Endodermal cell (in vitro differentiated cells): ENCODE data around the gene MPI. TPM values are rescaled to one million over a fixed set of nuclear protein-coding genes. Genes with fewer than 3 reads are reported as not detected.

ENCODE experiments used
- DNase-seq: peaks from one replicate; pipeline ENCODE4 v3.0.0-alpha.2; 2017
- H3K27ac ChIP-seq: 2 replicates; pipeline ENCODE4 v1.5.1; 2013; ENCODE audit warnings: mild to moderate bottlenecking, low read depth, low read length, moderate library complexity
- H3K27me3 ChIP-seq: 2 replicates; pipeline ENCODE4 v1.6.1; 2013; ENCODE audit warnings: mild to moderate bottlenecking, low read length, moderate library complexity; ENCODE audit not compliant: insufficient read depth, control insufficient read depth, poor library complexity, severe bottlenecking
- H3K36me3 ChIP-seq: 2 replicates; pipeline ENCODE4 v1.7.0; 2013; ENCODE audit warnings: mild to moderate bottlenecking, low read length, moderate library complexity; ENCODE audit not compliant: control insufficient read depth, insufficient read depth
- H3K4me1 ChIP-seq: one replicate; pipeline ENCODE4 v1.7.0; 2013; ENCODE audit warnings: low read length; ENCODE audit not compliant: control insufficient read depth, insufficient read depth
- H3K4me3 ChIP-seq: 2 replicates; pipeline ENCODE4 v1.5.1; 2013; ENCODE audit warnings: mild to moderate bottlenecking, low read length, moderate library complexity
- H3K9ac ChIP-seq: 2 replicates; pipeline ENCODE4 v1.6.1; 2013; ENCODE audit warnings: mild to moderate bottlenecking, low read length, moderate library complexity; ENCODE audit not compliant: poor library complexity, severe bottlenecking; ENCODE audit errors: extremely low read depth
- H3K9me3 ChIP-seq: 2 replicates; pipeline ENCODE4 v1.6.1; 2013; ENCODE audit warnings: mild to moderate bottlenecking, low read length, moderate library complexity; ENCODE audit not compliant: control insufficient read depth
- H3K27ac Mint-ChIP-seq: 2 replicates; pipeline ENCODE4 v1.8.0; 2020; ENCODE audit warnings: mixed read lengths
- H3K27me3 Mint-ChIP-seq: 2 replicates; pipeline ENCODE4 v1.8.0; 2021; ENCODE audit warnings: mild to moderate bottlenecking, mixed read lengths; ENCODE audit not compliant: insufficient read depth
- H3K36me3 Mint-ChIP-seq: 2 replicates; pipeline ENCODE4 v1.8.0; 2020; ENCODE audit warnings: low read depth, mixed read lengths
- H3K4me1 Mint-ChIP-seq: 2 replicates; pipeline ENCODE4 v1.8.0; 2020; ENCODE audit warnings: mixed read lengths
- H3K4me3 Mint-ChIP-seq: 2 replicates; pipeline ENCODE4 v1.8.0; 2020; ENCODE audit warnings: mild to moderate bottlenecking, moderate library complexity, mixed read lengths
- H3K9me3 Mint-ChIP-seq: 2 replicates; pipeline ENCODE4 v1.8.0; 2020; ENCODE audit warnings: mild to moderate bottlenecking, mixed read lengths
- CTCF ChIP-seq: fragments of 200-600 bp; sonication (generic); conservative IDR thresholded peaks from 2 replicates; pipeline ENCODE4 v1.5.0; 2021; ENCODE audit warnings: antibody characterized with exemption, mild to moderate bottlenecking
- WGBS, 2 experiments: methylation state at CpG; one replicate each; pipeline versions ENCODE4 v1.1.5 to v1.1.7; 2013; ENCODE audit warnings: missing lambda C conversion rate in 2 of 2, mixed read lengths in 1 of 2; ENCODE audit not compliant: insufficient coverage in 1 of 2, insufficient read length in 1 of 2; 5-methylcytosine and 5-hydroxymethylcytosine counted together
- total RNA-seq, 2 donors: library from RNA; stranded (reverse); fragmentation: NEBNext Ultra II Directional in 1 of 2; extraction: Animal tissue kit (Norgen Biotek cat#: 25700) in 1 of 2; gene quantifications; 2 replicates in 1 of 2; 3 replicates in 1 of 2; pipeline ENCODE4 v1.2.1, GENCODE V29; 2021

Gene MPI
- total RNA-seq, 2 donors from 2014 or later, result 50.3 to 59.2 TPM

- Mint-ChIP-seq H3K27ac (no peak overlapping the region), H3K27me3 (no peaks in the 10 kb centered on the region), H3K36me3 (peaks cover 20% of the 10 kb centered on the region), H3K4me1 (peaks cover 19% of the 10 kb centered on the region), H3K4me3 (peak overlapping the region; percentile 86), H3K9me3 (peaks cover 1% of the 10 kb centered on the region)
- Histone ChIP-seq H3K9me3 (no peaks in the 10 kb centered on the region), H3K36me3 (peaks cover 27% of the 10 kb centered on the region), H3K4me3 (no peak overlapping the region), H3K27ac (no peak overlapping the region), H3K9ac (no peak overlapping the region), H3K4me1 (peaks cover 7% of the 10 kb centered on the region), H3K27me3 (no peaks in the 10 kb centered on the region)
- WGBS, 2 experiments, result 96% methylated on average over 3 to 4 of the region's 4 CpGs
- DNase-seq, result no peak
- TF ChIP-seq CTCF, result no peak
These were observed 1.1 kb upstream of the MPI start for GRCh38 chr15:74888716-74889115.

- Mint-ChIP-seq H3K9me3 (peaks cover 1% of the 10 kb centered on the region), H3K4me1 (peaks cover 19% of the 10 kb centered on the region), H3K27me3 (no peaks in the 10 kb centered on the region), H3K27ac (peak overlapping the region; percentile 90), H3K36me3 (peaks cover 22% of the 10 kb centered on the region), H3K4me3 (peak overlapping the region; percentile 86)
- 42 to 60% methylated on average over 7 to 8 of the region's 8 CpGs for WGBS, 2 experiments
- Histone ChIP-seq H3K4me3 (peak overlapping the region; percentile 100), H3K27ac (no peak overlapping the region), H3K36me3 (peaks cover 27% of the 10 kb centered on the region), H3K27me3 (no peaks in the 10 kb centered on the region), H3K9ac (no peak overlapping the region), H3K9me3 (no peaks in the 10 kb centered on the region), H3K4me1 (peaks cover 7% of the 10 kb centered on the region)
- no peak for TF ChIP-seq CTCF
- DNase-seq, result peak; percentile 76
These were observed 406 bp upstream of the MPI start for GRCh38 chr15:74889390-74889882.

- H3K4me1 ChIP-seq, result peaks cover 7% of the 10 kb centered on the region
- H3K9me3 Mint-ChIP-seq, result peaks cover 1% of the 10 kb centered on the region
- DNase-seq, result no peak
These were observed 771 bp downstream of the MPI start for GRCh38 chr15:74890665-74890960.

More at GRCh38 chr15:74890665-74890960, 771 bp downstream of the MPI start:
- Histone ChIP-seq H3K9me3 (no peaks in the 10 kb centered on the region), H3K27me3 (no peaks in the 10 kb centered on the region), H3K9ac (peak overlapping the region; percentile 89), H3K4me3 (peak overlapping the region; percentile 100), H3K36me3 (peaks cover 27% of the 10 kb centered on the region), H3K27ac (no peak overlapping the region)
- WGBS, 2 experiments, result 0 to 3% methylated on average over 1 of the region's 1 CpG
- no peak for TF ChIP-seq CTCF
- H3K27me3 Mint-ChIP-seq, result no peaks in the 10 kb centered on the region
- H3K36me3 Mint-ChIP-seq, result peaks cover 27% of the 10 kb centered on the region
- peaks cover 19% of the 10 kb centered on the region for H3K4me1 Mint-ChIP-seq
- peak overlapping the region; percentile 86 for H3K4me3 Mint-ChIP-seq
- H3K27ac Mint-ChIP-seq, result no peak overlapping the region
